ENCODE results near the gene PEF1. TPM values are rescaled to one million over a fixed set of nuclear protein-coding genes. Genes with fewer than 3 reads are reported as not detected.

Gene PEF1
- total RNA-seq, 2 experiments from 2014 or later = 48.8 to 59.3 TPM

DNA sequence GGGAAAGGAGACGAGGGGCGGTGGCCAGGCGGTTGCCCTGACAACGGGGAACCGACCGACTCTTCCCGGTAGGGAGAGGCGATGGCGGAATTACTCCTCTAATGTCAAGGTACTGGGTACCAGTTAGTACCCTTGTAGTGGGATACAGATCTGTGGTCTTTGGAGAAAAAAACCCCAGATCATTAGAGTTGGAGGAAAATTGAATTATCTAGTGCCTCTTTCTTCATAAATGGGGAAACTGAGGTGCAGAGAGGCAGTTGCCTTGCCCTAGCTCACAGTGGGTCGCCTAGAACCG is 545 bp upstream of the PEF1 start:
- Mint-ChIP-seq H3K4me3 (peak overlapping the region; percentile 95), H3K9me3 (ENCODE audit: low read depth) (no peaks in the 10 kb centered on the region), H3K36me3 (ENCODE audit: low read depth) (peaks cover 2% of the 10 kb centered on the region), H3K4me1 (peaks cover 23% of the 10 kb centered on the region), H3K27me3 (no peaks in the 10 kb centered on the region), H3K27ac (peak overlapping the region; percentile 100)
- intact Hi-C loops (cut with DNase I, micrococcal nuclease) = loop anchor here in 1 of 2 experiments (1.0 to 10.0 kb wide), 6 partner anchors 143 to 1170 kb away; partner anchors contain the start of genes BSDC1, PTP4A2, PUM1 and S100PBP
- ATAC-seq = no peak
- DNase-seq = no peak
- POLR2A ChIA-PET = interaction anchor here (0.6 to 2.0 kb wide), 11 partner anchors 16 to 977 kb away, joined by 3 to 10 read pairs (median 4); partner anchors contain the start of genes KPNA6, SNRNP40 and ZCCHC17
- CTCF ChIA-PET = interaction anchor here (0.6 to 3.5 kb wide), 12 partner anchors 9 to 463 kb away, joined by 3 to 20 read pairs (median 3); no protein-coding TSS in a partner anchor

DNA sequence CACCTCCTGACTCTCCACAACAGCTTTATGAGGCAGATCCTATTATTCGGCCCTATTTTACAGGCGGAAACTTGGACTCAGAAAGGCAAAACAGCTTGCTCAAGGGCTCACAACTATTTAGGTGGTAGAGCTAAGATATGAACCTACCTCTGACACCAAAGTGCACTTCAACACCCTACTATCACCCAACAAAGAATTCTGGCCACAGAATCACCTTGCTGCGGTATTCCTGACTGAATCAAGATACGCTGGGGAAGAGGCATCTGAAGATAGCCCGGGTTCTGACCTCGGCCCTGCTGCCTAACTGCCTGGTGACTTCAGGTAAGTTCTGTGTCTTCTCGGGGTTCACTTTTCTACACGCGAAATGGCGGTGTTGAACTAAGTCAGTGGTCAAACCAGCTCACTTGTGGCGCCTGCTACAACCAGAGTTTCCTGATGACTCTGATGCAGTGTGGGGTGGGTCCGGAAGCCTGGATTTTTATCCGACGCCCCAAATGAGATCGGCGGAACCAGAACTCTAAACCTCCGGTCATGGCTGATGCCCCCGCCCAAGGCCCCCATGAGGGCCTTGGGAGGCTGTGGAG is 608 bp downstream of the PEF1 start:
- intact Hi-C loops (cut with DNase I, micrococcal nuclease) = loop anchor here in 1 of 2 experiments (1.0 to 10.0 kb wide), 6 partner anchors 348 to 1171 kb away; partner anchors contain the start of genes BSDC1, KHDRBS1, S100PBP and SNRNP40
- ChIA-PET CTCF (interaction anchor here (0.6 to 3.5 kb wide), 12 partner anchors 8 to 734 kb away, joined by 3 to 20 read pairs (median 3); no protein-coding TSS in a partner anchor), POLR2A (interaction anchor here (0.6 to 2.0 kb wide), 4 partner anchors 57 to 145 kb away, joined by 3 to 10 read pairs (median 4); no protein-coding TSS in a partner anchor)
- Mint-ChIP-seq H3K36me3 (ENCODE audit: low read depth) (peaks cover 2% of the 10 kb centered on the region), H3K27me3 (no peaks in the 10 kb centered on the region), H3K4me1 (peaks cover 23% of the 10 kb centered on the region), H3K27ac (peak overlapping the region; percentile 100), H3K4me3 (peak overlapping the region; percentile 95), H3K9me3 (ENCODE audit: low read depth) (no peaks in the 10 kb centered on the region)
- ATAC-seq = peak; percentile 53
- DNase-seq = no peak

DNA sequence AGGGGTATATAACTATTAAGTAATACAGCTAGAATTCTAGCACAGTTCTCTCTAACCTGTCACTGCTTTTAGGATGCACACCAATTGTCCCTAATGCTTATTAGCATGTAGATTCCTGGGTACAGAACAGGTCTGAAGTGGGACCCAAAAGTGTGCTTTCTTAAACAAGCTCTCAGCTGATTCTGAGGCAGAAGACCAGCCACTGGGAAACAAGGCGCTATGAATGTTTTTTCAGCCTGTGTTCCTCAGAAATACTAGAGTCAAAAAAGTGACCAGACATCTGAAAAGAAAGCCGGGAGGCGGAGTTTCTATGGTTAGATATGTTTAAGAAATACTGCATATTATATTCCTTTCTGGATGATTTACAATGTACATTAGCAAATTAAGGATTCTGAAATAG is 1.8 kb downstream of the PEF1 start:
- no peak for DNase-seq
- H3K36me3 Mint-ChIP-seq (ENCODE audit: low read depth) = peaks cover 2% of the 10 kb centered on the region
- ATAC-seq = no peak
- H3K4me1 Mint-ChIP-seq = peaks cover 24% of the 10 kb centered on the region
- ChIA-PET CTCF (interaction anchor here (0.8 to 3.5 kb wide), 4 partner anchors 9 to 146 kb away, joined by 3 to 20 read pairs (median 4); no protein-coding TSS in a partner anchor), POLR2A (interaction anchor here (0.7 to 0.8 kb wide), 2 partner anchors 25 to 119 kb away, joined by 3 to 6 read pairs; no protein-coding TSS in a partner anchor)
- no peaks in the 10 kb centered on the region for H3K27me3 Mint-ChIP-seq
- no peak overlapping the region for H3K4me3 Mint-ChIP-seq
- intact Hi-C loops (cut with DNase I, micrococcal nuclease) = loop anchor here in 1 of 2 experiments (10.0 kb wide), 2 partner anchors 752 to 1172 kb away; partner anchors contain the start of genes BSDC1, S100PBP and YARS1
- no peak overlapping the region for H3K27ac Mint-ChIP-seq
- H3K9me3 Mint-ChIP-seq (ENCODE audit: low read depth) = no peaks in the 10 kb centered on the region

DNA sequence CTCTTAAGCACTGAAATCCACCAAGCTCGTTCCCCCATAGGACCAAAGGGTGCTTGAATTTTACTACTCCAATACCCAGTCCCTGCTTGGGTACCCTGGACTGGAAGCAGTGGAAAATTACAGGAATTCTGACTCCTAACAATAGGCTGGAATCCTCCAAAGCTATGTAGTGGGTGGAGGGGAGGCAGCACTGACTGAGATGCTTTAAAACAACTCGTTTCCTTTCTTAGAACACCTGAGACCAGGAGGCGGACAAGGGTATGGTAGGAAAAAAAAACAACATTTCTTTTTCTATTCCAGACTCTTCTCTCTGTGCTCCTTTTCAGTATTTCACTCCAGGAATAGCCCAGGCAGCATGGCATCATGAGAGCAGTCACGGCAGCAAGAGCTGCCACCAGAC is 2.3 kb downstream of the PEF1 start:
- Mint-ChIP-seq H3K4me3 (no peak overlapping the region), H3K27ac (no peak overlapping the region), H3K4me1 (peaks cover 28% of the 10 kb centered on the region), H3K36me3 (ENCODE audit: low read depth) (peaks cover 2% of the 10 kb centered on the region), H3K9me3 (ENCODE audit: low read depth) (no peaks in the 10 kb centered on the region), H3K27me3 (no peaks in the 10 kb centered on the region)
- DNase-seq (no peak), ATAC-seq (no peak)
- ChIA-PET CTCF (interaction anchor here (1.1 to 3.5 kb wide), 3 partner anchors 8 to 147 kb away, joined by 3 to 20 read pairs (median 4); no protein-coding TSS in a partner anchor), POLR2A (interaction anchor here (0.7 to 0.8 kb wide), 2 partner anchors 24 to 119 kb away, joined by 3 to 6 read pairs; no protein-coding TSS in a partner anchor)
- intact Hi-C loops (cut with DNase I, micrococcal nuclease) = loop anchor here in 1 of 2 experiments (10.0 kb wide), 2 partner anchors 752 to 1172 kb away; partner anchors contain the start of genes BSDC1, S100PBP and YARS1

DNA sequence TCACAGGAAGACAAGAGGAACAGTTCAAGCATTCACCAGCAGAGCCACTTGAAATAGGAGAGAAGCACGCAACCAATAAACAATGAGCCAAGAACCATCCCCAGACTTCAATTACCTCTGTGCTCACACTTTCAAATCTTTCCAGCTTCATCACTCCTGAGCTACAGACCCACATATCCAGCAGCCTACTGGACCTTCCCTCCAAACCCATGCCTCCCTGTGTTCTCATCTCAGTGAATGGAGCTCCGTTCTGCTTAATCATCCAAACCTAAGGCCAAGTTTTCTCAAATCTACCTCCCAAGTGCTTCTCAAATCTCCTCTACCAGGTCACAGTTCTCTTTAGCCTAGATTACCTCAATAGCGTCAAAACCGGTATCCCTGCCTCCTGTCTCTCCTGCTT is 3.7 kb downstream of the PEF1 start:
- Mint-ChIP-seq H3K9me3 (ENCODE audit: low read depth) (no peaks in the 10 kb centered on the region), H3K36me3 (ENCODE audit: low read depth) (no peaks in the 10 kb centered on the region), H3K4me1 (peaks cover 29% of the 10 kb centered on the region), H3K27ac (no peak overlapping the region), H3K4me3 (no peak overlapping the region), H3K27me3 (no peaks in the 10 kb centered on the region)
- intact Hi-C loops (cut with DNase I, micrococcal nuclease) = loop anchor here in 1 of 2 experiments (10.0 kb wide), 2 partner anchors 754 to 1174 kb away; partner anchors contain the start of genes BSDC1, S100PBP and YARS1
- ATAC-seq (no peak), DNase-seq (no peak)
- ChIA-PET CTCF (interaction anchor here (0.6 kb wide), 1 partner anchor 451 kb away, joined by 3 read pairs; no protein-coding TSS in a partner anchor), POLR2A (interaction anchor here (0.6 kb wide), 1 partner anchor 145 kb away, joined by 3 read pairs; no protein-coding TSS in a partner anchor)

DNA sequence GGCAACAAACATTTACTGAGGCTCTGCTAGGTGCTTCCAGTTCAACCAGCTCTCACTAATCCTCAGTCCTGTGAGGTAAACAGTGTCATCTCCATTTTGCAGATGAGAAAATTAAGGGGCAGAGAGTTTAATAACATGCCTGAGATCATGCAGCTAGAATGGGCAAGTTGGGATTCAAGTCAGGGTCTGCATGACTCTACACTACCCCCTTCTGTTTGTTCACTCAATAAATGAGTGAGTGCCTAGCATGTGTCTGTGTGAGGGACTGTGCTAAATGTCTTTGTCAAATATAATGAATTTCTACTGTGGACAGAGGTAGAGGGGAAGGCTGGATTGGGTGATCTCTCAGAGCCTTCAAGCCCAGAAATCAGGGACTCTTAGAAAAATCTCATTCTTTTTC is 4.5 kb downstream of the PEF1 start:
- CTCF ChIA-PET = interaction anchor here (1.5 kb wide), 1 partner anchor 11 kb away, joined by 5 read pairs; no protein-coding TSS in a partner anchor
- ATAC-seq (no peak), DNase-seq (no peak)
- POLR2A ChIA-PET = no interaction called here
- H3K4me1 Mint-ChIP-seq = peaks cover 21% of the 10 kb centered on the region
- H3K9me3 Mint-ChIP-seq (ENCODE audit: low read depth) = no peaks in the 10 kb centered on the region
- intact Hi-C loops (cut with DNase I, micrococcal nuclease) = loop anchor here in 1 of 2 experiments (10.0 kb wide), 2 partner anchors 755 to 1175 kb away; partner anchors contain the start of genes BSDC1, S100PBP and YARS1
- no peaks in the 10 kb centered on the region for H3K27me3 Mint-ChIP-seq
- no peak overlapping the region for H3K27ac Mint-ChIP-seq
- no peak overlapping the region for H3K4me3 Mint-ChIP-seq
- no peaks in the 10 kb centered on the region for H3K36me3 Mint-ChIP-seq (ENCODE audit: low read depth)

DNA sequence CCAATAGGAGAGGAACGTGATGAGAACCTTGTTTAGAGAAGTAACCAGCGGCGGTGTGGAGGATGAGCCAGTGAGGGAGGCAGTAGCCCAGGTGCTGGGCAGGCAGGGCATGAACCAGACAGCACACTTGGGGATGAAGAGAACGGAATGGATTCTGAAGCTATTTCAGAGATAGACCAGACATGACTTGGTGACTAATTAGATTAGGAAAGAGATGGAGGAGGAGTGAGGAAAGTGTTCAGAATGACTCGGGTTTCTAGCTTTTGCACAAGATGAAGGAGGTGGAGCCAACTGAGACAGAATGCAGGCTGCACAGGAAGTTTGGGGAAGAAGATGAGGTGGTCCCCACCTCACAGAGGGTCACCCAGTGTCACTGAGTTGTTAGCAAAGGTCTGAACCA is 5.1 kb downstream of the PEF1 start:
- no peak for DNase-seq
- ChIA-PET POLR2A (no interaction called here), CTCF (interaction anchor here (1.5 to 2.3 kb wide), 2 partner anchors 10 to 12 kb away, joined by 4 to 5 read pairs; no protein-coding TSS in a partner anchor)
- no peak overlapping the region for H3K27ac Mint-ChIP-seq
- intact Hi-C loops (cut with DNase I, micrococcal nuclease) = no loop called here
- peaks cover 21% of the 10 kb centered on the region for H3K4me1 Mint-ChIP-seq
- no peaks in the 10 kb centered on the region for H3K27me3 Mint-ChIP-seq
- no peak for ATAC-seq
- H3K4me3 Mint-ChIP-seq = no peak overlapping the region
- H3K9me3 Mint-ChIP-seq (ENCODE audit: low read depth) = no peaks in the 10 kb centered on the region
- no peaks in the 10 kb centered on the region for H3K36me3 Mint-ChIP-seq (ENCODE audit: low read depth)

DNA sequence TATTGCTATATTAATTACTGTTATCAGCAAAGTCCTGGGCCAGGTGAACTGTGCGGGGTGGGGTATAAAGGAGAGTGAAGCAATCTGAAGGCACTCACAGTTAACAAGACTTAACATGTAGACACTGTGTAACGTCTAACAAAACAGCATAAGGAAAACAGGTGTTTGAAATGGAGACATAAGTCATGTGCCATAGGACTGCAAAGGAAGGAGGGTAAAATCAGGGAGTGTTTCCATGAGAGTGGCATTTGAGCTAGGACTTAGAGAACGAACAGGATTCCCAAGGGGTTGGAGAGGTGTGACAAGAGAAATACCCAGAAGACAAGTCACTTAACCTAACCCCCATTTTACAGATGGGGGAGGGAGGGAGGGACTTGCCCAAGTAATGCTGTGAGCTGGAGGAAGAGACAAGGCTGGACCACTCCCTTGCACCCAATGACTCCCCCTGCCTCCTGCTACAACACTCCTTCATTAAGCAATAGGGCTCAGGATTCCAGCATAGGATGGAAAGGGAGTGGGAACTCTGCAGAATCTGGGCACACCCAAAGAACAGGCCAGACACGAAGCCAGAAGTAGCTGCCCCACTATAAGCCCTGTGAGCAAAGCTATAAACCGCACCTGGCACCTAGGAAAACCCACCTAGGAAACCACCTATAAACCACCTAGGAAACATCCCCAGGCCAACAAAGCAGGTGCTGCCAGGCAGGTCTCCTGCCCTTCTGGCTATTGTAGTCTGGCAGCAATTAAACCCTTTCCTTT is 6.6 kb downstream of the PEF1 start:
- intact Hi-C loops (cut with DNase I, micrococcal nuclease) = no loop called here
- ChIA-PET CTCF (interaction anchor here (0.6 to 2.3 kb wide), 5 partner anchors 13 to 177 kb away, joined by 3 to 5 read pairs (median 4); partner anchors contain the start of gene SPOCD1), POLR2A (no interaction called here)
- H3K9me3 Mint-ChIP-seq (ENCODE audit: low read depth) = no peaks in the 10 kb centered on the region
- ATAC-seq = no peak
- no peak overlapping the region for H3K27ac Mint-ChIP-seq
- peaks cover 2% of the 10 kb centered on the region for H3K36me3 Mint-ChIP-seq (ENCODE audit: low read depth)
- no peak for DNase-seq
- no peak overlapping the region for H3K4me3 Mint-ChIP-seq
- no peaks in the 10 kb centered on the region for H3K27me3 Mint-ChIP-seq
- H3K4me1 Mint-ChIP-seq = peaks cover 14% of the 10 kb centered on the region

- Mint-ChIP-seq H3K4me3 (no peak overlapping the region), H3K9me3 (ENCODE audit: low read depth) (no peaks in the 10 kb centered on the region), H3K27ac (no peak overlapping the region), H3K4me1 (peaks cover 10% of the 10 kb centered on the region), H3K27me3 (no peaks in the 10 kb centered on the region), H3K36me3 (ENCODE audit: low read depth) (peaks cover 16% of the 10 kb centered on the region)
- CTCF ChIA-PET = interaction anchor here (0.7 to 1.6 kb wide), 3 partner anchors 10 to 410 kb away, joined by 3 to 5 read pairs (median 4); no protein-coding TSS in a partner anchor
- POLR2A ChIA-PET = no interaction called here
- DNase-seq (peak; percentile 67), ATAC-seq (no peak)
- intact Hi-C loops (cut with DNase I, micrococcal nuclease) = loop anchor here in 1 of 2 experiments (5.0 kb wide), 1 partner anchor 71 kb away; no protein-coding TSS in a partner anchor
Measured at GRCh38 chr1:31633117-31633516, 11.6 kb downstream of the PEF1 start.

DNA sequence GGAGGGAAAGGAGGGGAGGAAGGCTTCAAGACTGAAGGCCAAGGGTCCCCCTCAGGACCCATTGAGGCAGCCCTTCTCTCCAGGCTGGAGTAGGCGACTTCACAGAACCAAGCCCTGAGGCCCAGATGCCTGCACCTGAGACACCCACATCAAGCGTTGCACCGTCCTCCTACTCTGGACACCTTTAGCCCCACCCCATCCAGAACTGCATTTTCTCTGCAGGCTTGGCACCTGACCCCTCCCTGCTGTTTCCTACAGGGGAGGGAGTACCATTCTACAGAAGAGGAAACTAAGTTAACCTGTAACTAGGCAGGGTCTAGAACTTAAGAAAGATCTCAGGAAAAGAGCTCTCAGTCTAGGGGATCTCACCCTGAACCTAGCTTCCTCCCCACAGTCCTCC is 12.0 kb downstream of the PEF1 start:
- ATAC-seq (no peak), DNase-seq (no peak)
- Mint-ChIP-seq H3K9me3 (ENCODE audit: low read depth) (no peaks in the 10 kb centered on the region), H3K4me1 (peaks cover 6% of the 10 kb centered on the region), H3K27me3 (no peaks in the 10 kb centered on the region), H3K4me3 (no peak overlapping the region), H3K27ac (no peak overlapping the region), H3K36me3 (ENCODE audit: low read depth) (peaks cover 16% of the 10 kb centered on the region)
- CTCF ChIA-PET = interaction anchor here (0.5 to 1.6 kb wide), 3 partner anchors 11 to 410 kb away, joined by 4 to 5 read pairs (median 4); no protein-coding TSS in a partner anchor
- intact Hi-C loops (cut with DNase I, micrococcal nuclease) = loop anchor here in 1 of 2 experiments (5.0 kb wide), 1 partner anchor 70 kb away; no protein-coding TSS in a partner anchor
- POLR2A ChIA-PET = no interaction called here

All from activated CD4-positive, alpha-beta T cell treated with anti-CD3 and anti-CD28 coated beads for 36 hours (primary cell).